Measurements from ENCODE around the gene TCF4. TPM values are rescaled to one million over a fixed set of nuclear protein-coding genes. Genes with fewer than 3 reads are reported as not detected.

Gene TCF4
- total RNA-seq, 2 donors from 2014 or later, result 31.6 to 34.0 TPM

- DNase-seq (no peak), ATAC-seq (no peak)
- Histone ChIP-seq H3K4me1 (peaks cover 3% of the 10 kb centered on the region), H3K9me3 (no peaks in the 10 kb centered on the region), H3K4me3 (no peak overlapping the region), H3K27me3 (no peaks in the 10 kb centered on the region), H3K27ac (no peak overlapping the region), H3K36me3 (replicated peaks in 1 of 2; ENCODE audit: insufficient read depth in 1 of 2, low read depth in 2 of 2) (no peaks in the 10 kb centered on the region)
- WGBS, 2 donors, result 65 to 91% methylated on average over 1 of the region's 1 CpG
- no peak for TF ChIP-seq POLR2A (IDR thresholded peaks at IDR 0.05)
- TF ChIP-seq CTCF (IDR thresholded peaks at IDR 0.05), result no peak
- intact Hi-C loops (cut with DNase I), result no loop called here
Measured at GRCh38 chr18:55405475-55405874, 182.5 kb downstream of the TCF4 start.

DNA sequence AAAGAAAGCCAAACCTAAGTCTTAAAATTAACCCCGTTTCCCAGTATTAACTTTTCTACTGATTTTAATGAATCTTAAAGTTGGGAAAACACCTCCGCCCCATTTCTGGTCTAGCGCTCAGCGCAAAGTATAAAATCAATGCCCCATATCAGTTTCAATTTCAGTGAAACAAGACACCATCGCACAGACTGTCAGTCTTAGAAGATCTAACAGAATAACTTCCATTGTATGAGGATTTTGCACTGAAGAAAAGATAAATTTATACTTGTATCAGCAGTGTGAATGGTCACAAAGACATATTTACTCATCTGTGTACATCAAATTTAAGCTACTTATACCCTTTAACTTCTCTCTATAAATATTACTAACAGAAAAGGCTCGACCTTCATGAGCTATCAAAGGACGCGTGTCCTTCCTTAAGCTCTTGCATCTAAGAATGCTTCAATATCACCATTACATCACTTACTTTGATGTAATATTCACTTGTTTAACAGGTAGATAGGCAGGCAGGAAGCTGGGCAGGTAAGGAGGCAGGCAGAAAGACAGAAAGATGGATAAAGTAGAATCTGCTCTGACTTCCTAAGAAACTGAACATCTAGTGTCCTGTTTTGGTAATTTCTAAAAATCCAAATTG lies 183.0 kb downstream of the TCF4 start:
- H3K27me3 ChIP-seq, result no peaks in the 10 kb centered on the region
- WGBS, 2 donors, result 89 to 90% methylated on average over 8 of the region's 8 CpGs
- intact Hi-C loops (cut with DNase I), result no loop called here
- H3K36me3 ChIP-seq (replicated peaks in 1 of 2; ENCODE audit: insufficient read depth in 1 of 2, low read depth in 2 of 2), result no peaks in the 10 kb centered on the region
- ATAC-seq (no peak), DNase-seq (no peak)
- no peak overlapping the region for H3K27ac ChIP-seq
- TF ChIP-seq CTCF (IDR thresholded peaks at IDR 0.05) (no peak), POLR2A (IDR thresholded peaks at IDR 0.05) (no peak)
- H3K4me3 ChIP-seq, result no peak overlapping the region
- H3K9me3 ChIP-seq, result no peaks in the 10 kb centered on the region
- peaks cover 3% of the 10 kb centered on the region for H3K4me1 ChIP-seq

GRCh38 chr18:55404136-55404830 lies 183.7 kb downstream of the TCF4 start:
- TF ChIP-seq CTCF (IDR thresholded peaks at IDR 0.05) (no peak), POLR2A (IDR thresholded peaks at IDR 0.05) (no peak)
- DNase-seq (no peak), ATAC-seq (no peak)
- WGBS, 2 donors, result 88 to 93% methylated on average over 5 of the region's 5 CpGs
- Histone ChIP-seq H3K27ac (no peak overlapping the region), H3K27me3 (no peaks in the 10 kb centered on the region), H3K4me3 (no peak overlapping the region), H3K9me3 (no peaks in the 10 kb centered on the region), H3K4me1 (peaks cover 3% of the 10 kb centered on the region), H3K36me3 (replicated peaks in 1 of 2; ENCODE audit: insufficient read depth in 1 of 2, low read depth in 2 of 2) (no peaks in the 10 kb centered on the region)
- intact Hi-C loops (cut with DNase I), result no loop called here

GRCh38 chr18:55403421-55403949 lies 184.5 kb downstream of the TCF4 start:
- Histone ChIP-seq H3K27me3 (no peaks in the 10 kb centered on the region), H3K4me1 (peaks cover 3% of the 10 kb centered on the region), H3K27ac (no peak overlapping the region), H3K9me3 (no peaks in the 10 kb centered on the region), H3K36me3 (replicated peaks in 1 of 2; ENCODE audit: insufficient read depth in 1 of 2, low read depth in 2 of 2) (no peaks in the 10 kb centered on the region), H3K4me3 (no peak overlapping the region)
- no peak for ATAC-seq
- intact Hi-C loops (cut with DNase I), result no loop called here
- WGBS, 2 donors, result 78 to 80% methylated on average over 5 of the region's 5 CpGs
- no peak for TF ChIP-seq CTCF (IDR thresholded peaks at IDR 0.05)
- TF ChIP-seq POLR2A (IDR thresholded peaks at IDR 0.05), result no peak
- DNase-seq, result no peak
